Measurements from ENCODE around the gene STK39. TPM values are rescaled to one million over a fixed set of nuclear protein-coding genes. Genes with fewer than 3 reads are reported as not detected.

The STK39 gene
- polyA plus RNA-seq, 1 experiment, result 25.2 TPM

- TF ChIP-seq CTCF (IDR thresholded peaks at IDR 0.05; ENCODE audit: low read depth, low read length), result no peak
- Histone ChIP-seq H3K9me3 (ENCODE audit: control insufficient read depth, insufficient read depth, low read length) (no peaks in the 10 kb centered on the region), H3K27ac (ENCODE audit: low read depth, low read length) (peak overlapping the region; percentile 66), H3K4me3 (ENCODE audit: low read depth, low read length) (no peak overlapping the region), H3K27me3 (ENCODE audit: control insufficient read depth, insufficient read depth, low read length) (no peaks in the 10 kb centered on the region)
- peak; percentile 69 for DNase-seq (ENCODE audit: low read depth, low spot score)
- ChIA-PET CTCF (no interaction called here), POLR2A (no interaction called here)
These were observed 78.2 kb downstream of the STK39 start for GRCh38 chr2:168169097-168169745.

GRCh38 chr2:168167511-168168263, 79.7 kb downstream of the STK39 start:
- DNase-seq (ENCODE audit: low read depth, low spot score), result no peak
- no peak for TF ChIP-seq CTCF (IDR thresholded peaks at IDR 0.05; ENCODE audit: low read depth, low read length)

GRCh38 chr2:168166902-168167510, 80.4 kb downstream of the STK39 start:
- no peak for DNase-seq (ENCODE audit: low read depth, low spot score)
- POLR2A ChIA-PET, result no interaction called here

More at GRCh38 chr2:168167511-168168263, 79.7 kb downstream of the STK39 start:
- ChIA-PET CTCF (no interaction called here), POLR2A (no interaction called here)
- no peak overlapping the region for H3K4me3 ChIP-seq (ENCODE audit: low read depth, low read length)
- H3K27me3 ChIP-seq (ENCODE audit: control insufficient read depth, insufficient read depth, low read length), result no peaks in the 10 kb centered on the region
- no peaks in the 10 kb centered on the region for H3K9me3 ChIP-seq (ENCODE audit: control insufficient read depth, insufficient read depth, low read length)
- H3K27ac ChIP-seq (ENCODE audit: low read depth, low read length), result no peak overlapping the region

GRCh38 chr2:168165985-168166901, 81.2 kb downstream of the STK39 start:
- Histone ChIP-seq H3K27ac (ENCODE audit: low read depth, low read length) (no peak overlapping the region), H3K27me3 (ENCODE audit: control insufficient read depth, insufficient read depth, low read length) (no peaks in the 10 kb centered on the region), H3K4me3 (ENCODE audit: low read depth, low read length) (no peak overlapping the region), H3K9me3 (ENCODE audit: control insufficient read depth, insufficient read depth, low read length) (no peaks in the 10 kb centered on the region)
- TF ChIP-seq CTCF (IDR thresholded peaks at IDR 0.05; ENCODE audit: low read depth, low read length), result no peak
- no peak for DNase-seq (ENCODE audit: low read depth, low spot score)
- POLR2A ChIA-PET, result no interaction called here
- CTCF ChIA-PET, result no interaction called here

More at GRCh38 chr2:168166902-168167510, 80.4 kb downstream of the STK39 start:
- Histone ChIP-seq H3K4me3 (ENCODE audit: low read depth, low read length) (no peak overlapping the region), H3K27ac (ENCODE audit: low read depth, low read length) (no peak overlapping the region), H3K27me3 (ENCODE audit: control insufficient read depth, insufficient read depth, low read length) (no peaks in the 10 kb centered on the region), H3K9me3 (ENCODE audit: control insufficient read depth, insufficient read depth, low read length) (no peaks in the 10 kb centered on the region)
- CTCF ChIA-PET, result no interaction called here
- TF ChIP-seq CTCF (IDR thresholded peaks at IDR 0.05; ENCODE audit: low read depth, low read length), result no peak

Data from AG04450 (cell line).